Measurements from ENCODE around the gene PPM1F. TPM values are rescaled to one million over a fixed set of nuclear protein-coding genes. Genes with fewer than 3 reads are reported as not detected.
A peak's percentile ranks its signal among the peaks of the same experiment; 100 is the strongest.

Gene PPM1F
- total RNA-seq, 4 donors from 2014 or later: 22.9 to 78.0 (median 36.8) TPM

DNA sequence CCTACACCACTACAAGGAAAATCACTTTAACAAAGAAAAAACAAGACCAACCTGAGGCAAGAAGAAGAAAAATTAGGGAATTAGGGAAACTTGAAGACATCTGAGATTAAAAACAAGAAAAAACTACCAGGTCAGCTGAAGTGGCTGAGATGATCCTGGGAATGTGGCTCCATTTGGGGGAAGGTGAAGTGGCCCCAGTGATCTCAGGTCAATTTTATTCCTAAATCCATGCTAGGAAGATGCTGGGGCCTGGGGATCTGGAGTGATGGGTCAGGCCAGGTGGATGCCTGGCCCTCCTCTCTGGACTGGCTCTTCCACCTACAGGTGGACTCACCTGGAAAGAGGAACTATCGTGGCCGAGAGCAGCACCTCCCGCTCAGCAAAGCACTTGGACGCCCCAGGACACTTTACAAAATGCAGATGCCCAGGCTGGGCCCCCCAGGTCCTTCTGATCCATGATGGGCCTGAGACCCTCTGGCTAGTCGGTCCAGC is 23.3 kb upstream of the PPM1F start:
- H3K9me3 ChIP-seq: no peaks in the 10 kb centered on the region
- H3K27me3 ChIP-seq: no peaks in the 10 kb centered on the region
- H3K36me3 ChIP-seq: peaks cover 0 to 65% of the 10 kb centered on the region in 2 donors
- H3K4me3 ChIP-seq: no peak overlapping the region
- WGBS, 2 donors (ENCODE audit: low coverage in 1 of 2): 85 to 88% methylated on average over 3 to 4 of the region's 5 CpGs
- no peak for ATAC-seq
- peaks cover 0 to 11% (median 0%) of the 10 kb centered on the region in 3 donors for H3K4me1 ChIP-seq
- H3K27ac ChIP-seq: no peak overlapping the region
- TF ChIP-seq POLR2AphosphoS5 (IDR thresholded peaks at IDR 0.05): no peak
- TF ChIP-seq, protein P1, sequence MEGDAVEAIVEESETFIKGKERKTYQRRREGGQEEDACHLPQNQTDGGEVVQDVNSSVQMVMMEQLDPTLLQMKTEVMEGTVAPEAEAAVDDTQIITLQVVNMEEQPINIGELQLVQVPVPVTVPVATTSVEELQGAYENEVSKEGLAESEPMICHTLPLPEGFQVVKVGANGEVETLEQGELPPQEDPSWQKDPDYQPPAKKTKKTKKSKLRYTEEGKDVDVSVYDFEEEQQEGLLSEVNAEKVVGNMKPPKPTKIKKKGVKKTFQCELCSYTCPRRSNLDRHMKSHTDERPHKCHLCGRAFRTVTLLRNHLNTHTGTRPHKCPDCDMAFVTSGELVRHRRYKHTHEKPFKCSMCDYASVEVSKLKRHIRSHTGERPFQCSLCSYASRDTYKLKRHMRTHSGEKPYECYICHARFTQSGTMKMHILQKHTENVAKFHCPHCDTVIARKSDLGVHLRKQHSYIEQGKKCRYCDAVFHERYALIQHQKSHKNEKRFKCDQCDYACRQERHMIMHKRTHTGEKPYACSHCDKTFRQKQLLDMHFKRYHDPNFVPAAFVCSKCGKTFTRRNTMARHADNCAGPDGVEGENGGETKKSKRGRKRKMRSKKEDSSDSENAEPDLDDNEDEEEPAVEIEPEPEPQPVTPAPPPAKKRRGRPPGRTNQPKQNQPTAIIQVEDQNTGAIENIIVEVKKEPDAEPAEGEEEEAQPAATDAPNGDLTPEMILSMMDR (IDR thresholded peaks at IDR 0.05): no peak
- no peak for TF ChIP-seq EP300 (IDR thresholded peaks at IDR 0.05)
- TF ChIP-seq POLR2A (IDR thresholded peaks at IDR 0.05): no peak

DNA sequence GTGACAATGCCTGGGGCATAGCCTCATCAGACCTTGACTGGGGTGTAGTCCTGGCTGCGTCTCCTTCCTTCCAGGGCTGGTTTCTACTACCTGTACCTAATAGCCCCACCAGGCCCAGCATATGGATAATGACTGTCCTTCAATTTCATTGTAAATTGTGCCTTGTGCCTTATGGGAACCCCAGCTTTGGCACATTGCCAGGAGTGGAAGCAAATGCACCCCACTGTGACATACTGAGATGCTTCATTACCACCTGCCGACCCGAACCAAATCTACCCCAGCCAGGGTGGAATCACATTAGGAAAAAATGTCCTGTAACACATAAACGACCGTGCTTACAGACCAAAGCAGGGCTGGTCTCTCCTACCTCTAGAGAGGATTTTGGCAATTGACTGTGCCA is 22.6 kb upstream of the PPM1F start:
- no peak overlapping the region for H3K27ac ChIP-seq
- no peaks in the 10 kb centered on the region for H3K9me3 ChIP-seq
- H3K27me3 ChIP-seq: no peaks in the 10 kb centered on the region
- H3K4me1 ChIP-seq: peaks cover 0 to 5% (median 0%) of the 10 kb centered on the region in 3 donors
- WGBS, 2 donors (ENCODE audit: low coverage in 1 of 2): no CpG with 5 or more reads among the region's 5 CpGs
- TF ChIP-seq, protein P1 (IDR thresholded peaks at IDR 0.05): no peak
- TF ChIP-seq EP300 (IDR thresholded peaks at IDR 0.05) (no peak), POLR2A (IDR thresholded peaks at IDR 0.05) (no peak), POLR2AphosphoS5 (IDR thresholded peaks at IDR 0.05) (no peak)
- H3K4me3 ChIP-seq: no peak overlapping the region
- no peak for ATAC-seq
- peaks cover 0 to 71% of the 10 kb centered on the region in 2 donors for H3K36me3 ChIP-seq

DNA sequence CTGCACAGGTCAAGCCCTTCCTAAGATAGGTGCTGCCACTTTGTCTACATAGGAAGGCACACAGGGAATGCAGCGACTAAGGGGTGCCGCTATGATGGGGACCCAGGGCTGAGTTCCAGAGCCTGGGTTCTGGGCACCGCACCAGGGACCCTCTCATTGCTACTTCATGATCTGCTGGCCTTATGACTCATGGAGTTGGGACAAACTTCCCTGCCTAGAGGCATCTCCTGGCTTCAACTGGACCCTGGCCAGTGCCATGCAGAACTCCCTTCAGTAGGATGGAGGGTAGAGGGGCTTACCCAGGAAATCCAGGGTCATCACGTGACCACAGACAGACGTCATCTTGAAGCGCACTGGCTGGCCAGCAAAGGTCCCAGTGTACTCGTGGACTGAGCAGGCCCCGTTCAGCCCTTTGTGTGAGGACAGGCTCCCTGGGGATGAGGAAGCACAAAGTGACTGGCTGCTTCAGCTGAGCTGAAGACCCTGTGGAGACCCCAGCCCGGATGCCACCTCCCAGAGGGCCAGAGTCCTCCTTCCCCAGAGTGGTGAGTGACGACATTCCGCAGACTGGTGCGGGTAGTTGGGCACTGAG is 21.5 kb upstream of the PPM1F start:
- no peaks in the 10 kb centered on the region for H3K27me3 ChIP-seq
- no peaks in the 10 kb centered on the region for H3K4me1 ChIP-seq
- no peaks in the 10 kb centered on the region for H3K9me3 ChIP-seq
- H3K27ac ChIP-seq: no peak overlapping the region
- no peak overlapping the region for H3K4me3 ChIP-seq
- no peak for ATAC-seq
- peaks cover 0 to 80% of the 10 kb centered on the region in 2 donors for H3K36me3 ChIP-seq
- 100% methylated on average over 3 of the region's 12 CpGs; no CpG with 5 or more reads in 1 of the 2 donors for WGBS, 2 donors (ENCODE audit: low coverage in 1 of 2)
- TF ChIP-seq, protein P1 (IDR thresholded peaks at IDR 0.05): no peak
- no peak for TF ChIP-seq POLR2AphosphoS5 (IDR thresholded peaks at IDR 0.05)
- no peak for TF ChIP-seq EP300 (IDR thresholded peaks at IDR 0.05)
- no peak for TF ChIP-seq POLR2A (IDR thresholded peaks at IDR 0.05)

DNA sequence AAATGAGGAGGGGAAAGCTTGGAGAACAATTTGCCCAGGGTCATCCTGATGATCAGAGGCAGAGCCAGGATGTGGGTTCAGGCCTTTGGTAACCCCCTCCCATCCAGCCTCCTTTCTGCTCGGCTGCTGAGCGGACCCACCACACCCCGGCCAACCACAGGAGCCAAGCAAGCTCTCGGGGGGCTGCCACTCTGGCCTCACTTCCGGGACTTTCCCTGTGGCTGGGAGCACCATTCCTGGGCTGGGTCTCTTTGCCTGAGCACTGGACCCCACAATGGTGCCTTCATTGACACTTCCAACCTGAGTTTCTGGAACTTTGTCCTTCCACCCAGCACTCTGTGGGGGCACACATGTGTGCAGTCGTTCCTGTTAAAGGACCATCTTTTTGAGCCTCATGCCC is 20.2 kb upstream of the PPM1F start:
- Histone ChIP-seq H3K27ac (no peak overlapping the region), H3K36me3 (peaks cover 0 to 80% of the 10 kb centered on the region in 2 donors), H3K4me1 (no peaks in the 10 kb centered on the region), H3K27me3 (no peaks in the 10 kb centered on the region), H3K4me3 (no peak overlapping the region), H3K9me3 (no peaks in the 10 kb centered on the region)
- WGBS, 2 donors (ENCODE audit: low coverage in 1 of 2): 80 to 100% methylated on average over 1 of the region's 6 CpGs
- TF ChIP-seq EP300 (IDR thresholded peaks at IDR 0.05) (no peak), POLR2A (IDR thresholded peaks at IDR 0.05) (no peak), POLR2AphosphoS5 (IDR thresholded peaks at IDR 0.05) (no peak)
- TF ChIP-seq, protein P1 (IDR thresholded peaks at IDR 0.05): no peak
- no peak for ATAC-seq

- Histone ChIP-seq H3K4me3 (no peak overlapping the region), H3K9me3 (no peaks in the 10 kb centered on the region), H3K36me3 (peaks cover 0 to 83% of the 10 kb centered on the region in 2 donors), H3K27me3 (no peaks in the 10 kb centered on the region), H3K27ac (no peak overlapping the region), H3K4me1 (no peaks in the 10 kb centered on the region)
- TF ChIP-seq, protein P1 (IDR thresholded peaks at IDR 0.05): peak in 3 of 4 experiments; percentile 35 to 69 (median 41)
- TF ChIP-seq EP300 (IDR thresholded peaks at IDR 0.05): no peak
- ATAC-seq: no peak
- 62 to 73% methylated on average over 3 to 4 of the region's 7 CpGs for WGBS, 2 donors (ENCODE audit: low coverage in 1 of 2)
Measured at GRCh38 chr22:21972293-21972779, 19.7 kb upstream of the PPM1F start.
